Ovary (tissue), 9 donors: Measurements from ENCODE around the gene CCT3. TPM values are rescaled to one million over a fixed set of nuclear protein-coding genes. Genes with fewer than 3 reads are reported as not detected.
"Not testable (repeated sequence)": the region's sequence is repeated elsewhere in the genome, so short reads cannot be mapped to it uniquely, and the experiment has no call there.

Experiments used
- DNase-seq, 5 donors: peaks; one replicate each; pipeline ENCODE4 v3.0.0-alpha.2; 2019 to 2020
- H3K27ac ChIP-seq, 2 donors: fragments of 200-600 bp; one replicate each; pipeline versions ENCODE4 v1.5.1 to v1.8.0; 2019 to 2022
- H3K27me3 ChIP-seq: fragments of 200-600 bp; one replicate; pipeline ENCODE4 v1.8.0; 2022
- H3K36me3 ChIP-seq: fragments of 200-600 bp; sonication (generic); one replicate; pipeline ENCODE4 v1.5.1; 2019
- H3K4me1 ChIP-seq: one replicate; pipeline ENCODE4 v1.8.1; 2013; ENCODE audit warnings: mild to moderate bottlenecking, moderate library complexity; ENCODE audit not compliant: insufficient read depth
- H3K4me3 ChIP-seq: fragments of 200-600 bp; sonication (generic); one replicate; pipeline ENCODE4 v1.5.1; 2017
- H3K9me3 ChIP-seq, 2 donors: fragments of 200-600 bp in 1 of 2; sonication (generic) in 1 of 2; one replicate each; pipeline versions ENCODE4 v1.5.1 to v1.8.1; 2013 to 2019; ENCODE audit warnings: mild to moderate bottlenecking in 1 of 2, moderate library complexity in 1 of 2
- CTCF ChIP-seq, 3 donors: fragments of 450-650 bp in 2 of 3; fragments of 200-600 bp in 1 of 3; IDR thresholded peaks; one replicate each; pipeline versions ENCODE4 v1.5.1 to v1.8.0; 2016 to 2022; ENCODE audit warnings: antibody characterized with exemption in 3 of 3, mild to moderate bottlenecking in 1 of 3
- EP300 ChIP-seq: sonication (generic); formaldehyde crosslinking; IDR thresholded peaks from one replicate; pipeline ENCODE4 v1.6.1; 2017; ENCODE audit warnings: antibody characterized with exemption
- POLR2A ChIP-seq: fragments of 450-650 bp; IDR thresholded peaks from one replicate; pipeline ENCODE4 v1.6.1; 2017; ENCODE audit warnings: antibody characterized with exemption, mild to moderate bottlenecking, moderate library complexity
- WGBS, 3 donors: extraction: QIAGEN DNeasy Blood & Tissue Kit in 1 of 3; methylation state at CpG; one replicate each; pipeline versions ENCODE4 v1.1.5 to v1.1.7; 2013 to 2017; 5-methylcytosine and 5-hydroxymethylcytosine counted together
- intact Hi-C, 4 donors: fragments of 100-400 bp; cut with DNase I; formaldehyde crosslinking; loops; one replicate each; pipeline versions ENCODE4 v1.11.0 to v1.15.1; 2022 to 2023
- polyA plus RNA-seq, 2 donors: library from polyadenylated mRNA; stranded (reverse); fragments of 200-250 nt in 1 of 2; fragments of 350-450 nt in 1 of 2; fragmentation: Illumina TruSeq in 1 of 2; extraction: RNeasy Lipid Tissue Mini Kit (QIAGEN cat#74804) in 1 of 2; gene quantifications; one replicate each; pipeline ENCODE4 v1.2.3, GENCODE V29; 2013 to 2014
- total RNA-seq, 7 donors: library from RNA; depleted of rRNA in 2 of 7; stranded (reverse); fragments of >200 nt in 2 of 7; fragmentation: NEBNext Ultra II Directional in 3 of 7; extraction: Animal tissue kit (Norgen Biotek cat#: 25700) in 3 of 7; gene quantifications; one replicate each; pipeline versions ENCODE4 v1.1.0 to v1.2.4, GENCODE V29; 2016 to 2023
- donor health status: DM: no; HTN: no; CAD: no; lungs with moderate emphysema.
- donor health status: DM: no; HTN: no; CAD: no.
- donor health status: Bipolar disorder and iron deficiency.
- donor health status: DM: yes; HTN: yes; CAD: no.
- donor health status: DM: no; HTN: no; CAD: no.
- donor health status: DM: yes; HTN: yes; CAD: no.

The CCT3 gene
- total and polyA plus RNA-seq, 9 donors: 119 to 230 (median 175) TPM

- H3K36me3 ChIP-seq: no peaks in the 10 kb centered on the region
- intact Hi-C loops: no loop called here
- H3K27ac ChIP-seq: no peak overlapping the region
- H3K27me3 ChIP-seq: no peaks in the 10 kb centered on the region
- no peak overlapping the region for H3K4me3 ChIP-seq
- H3K4me1 ChIP-seq: no peaks in the 10 kb centered on the region
- DNase-seq: no peak
- WGBS, 3 donors: 60 to 68% (median 61%) methylated on average over 4 of the region's 4 CpGs
- TF ChIP-seq POLR2A (no peak), CTCF (IDR thresholded peaks at IDR 0.05) (no peak), EP300 (no peak)
- no peaks in the 10 kb centered on the region for H3K9me3 ChIP-seq
Observed at GRCh38 chr1:156347331-156347730, 9.2 kb upstream of the CCT3 start.

- Histone ChIP-seq H3K27ac (no peak overlapping the region), H3K9me3 (no peaks in the 10 kb centered on the region), H3K4me3 (no peak overlapping the region), H3K27me3 (no peaks in the 10 kb centered on the region), H3K4me1 (no peaks in the 10 kb centered on the region), H3K36me3 (no peaks in the 10 kb centered on the region)
- DNase-seq: no peak
- 19 to 43% (median 28%) methylated on average over 2 of the region's 2 CpGs for WGBS, 3 donors
- TF ChIP-seq POLR2A: no peak
- no peak for TF ChIP-seq EP300
- TF ChIP-seq CTCF (IDR thresholded peaks at IDR 0.05): no peak
- intact Hi-C loops: no loop called here
Observed at GRCh38 chr1:156346636-156347035, 8.5 kb upstream of the CCT3 start.

- H3K4me1 ChIP-seq, H3K4me3 ChIP-seq, H3K36me3 ChIP-seq, DNase-seq, H3K27me3 ChIP-seq, H3K27ac ChIP-seq, intact Hi-C loops, H3K9me3 ChIP-seq: not testable (repeated sequence)
- 86 to 93% (median 91%) methylated on average over 2 of the region's 2 CpGs for WGBS, 3 donors
Observed at GRCh38 chr1:156346035-156346434, 7.9 kb upstream of the CCT3 start.

GRCh38 chr1:156344409-156344808 is 6.3 kb upstream of the CCT3 start:
- Histone ChIP-seq H3K27me3 (no peaks in the 10 kb centered on the region), H3K9me3 (no peaks in the 10 kb centered on the region), H3K4me3 (no peak overlapping the region), H3K4me1 (no peaks in the 10 kb centered on the region), H3K36me3 (no peaks in the 10 kb centered on the region), H3K27ac (no peak overlapping the region)
- 35 to 50% (median 48%) methylated on average over 3 of the region's 3 CpGs for whole genome bisulfite sequencing, 3 donors
- DNase-seq: no peak
- TF ChIP-seq CTCF (IDR thresholded peaks at IDR 0.05) (no peak), EP300 (no peak), POLR2A (no peak)
- intact Hi-C loops: loop anchor here in 1 of 4 donors (5.0 kb wide), 1 partner anchor 518 kb away; the partner anchor contains the start of gene NTRK1

DNA sequence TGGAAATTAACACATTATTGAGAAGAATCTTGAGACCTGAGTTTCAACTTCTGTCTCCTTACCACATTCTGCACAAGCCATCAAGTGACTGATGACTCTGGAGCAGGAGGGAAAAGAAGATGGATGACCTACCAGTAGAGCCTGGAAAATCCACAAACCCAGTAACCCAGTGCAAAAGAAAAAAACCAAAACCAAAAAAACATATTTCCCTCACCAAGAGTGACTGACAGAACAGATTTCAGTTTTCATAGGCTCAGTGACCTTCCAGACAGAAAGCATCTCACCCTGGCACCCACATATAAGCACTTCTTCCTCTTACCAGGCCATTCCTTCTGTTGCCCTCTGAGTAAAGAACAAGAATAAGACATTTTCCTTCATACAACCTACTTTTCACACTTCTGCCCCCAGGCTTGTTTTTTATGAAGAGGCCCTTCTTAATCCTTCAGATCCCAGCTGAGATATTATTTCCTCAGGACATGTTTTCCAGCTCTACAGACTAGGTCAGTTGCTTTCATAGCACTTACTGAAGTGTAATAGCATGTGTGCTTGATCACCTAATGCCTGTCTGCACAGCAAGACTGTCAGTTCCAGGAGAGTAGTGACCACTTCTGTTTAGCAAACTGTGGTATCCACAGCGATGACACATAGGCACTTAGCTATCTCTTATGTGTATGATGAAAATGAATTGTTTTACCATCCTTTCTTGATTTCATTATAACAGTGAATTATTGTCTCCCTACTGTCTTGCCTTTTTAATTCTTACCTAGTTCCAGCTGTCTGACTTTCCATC is 4.3 kb upstream of the CCT3 start:
- intact Hi-C loops: loop anchor here in 1 of 4 donors (5.0 kb wide), 1 partner anchor 520 kb away; the partner anchor contains the start of gene NTRK1
- no peaks in the 10 kb centered on the region for H3K27me3 ChIP-seq
- WGBS, 3 donors: 79 to 92% (median 84%) methylated on average over 1 of the region's 1 CpG
- no peaks in the 10 kb centered on the region for H3K4me1 ChIP-seq
- no peak overlapping the region for H3K4me3 ChIP-seq
- no peak overlapping the region for H3K27ac ChIP-seq
- no peaks in the 10 kb centered on the region for H3K36me3 ChIP-seq
- H3K9me3 ChIP-seq: no peaks in the 10 kb centered on the region
- TF ChIP-seq POLR2A (no peak), EP300 (no peak), CTCF (IDR thresholded peaks at IDR 0.05) (no peak)
- DNase-seq: no peak
